ENCODE results near the gene XPOT.

GRCh38 chr12:64402181-64402580, 2.0 kb upstream of the XPOT start:
- TF ChIP-seq ZNF274 (IDR thresholded peaks at IDR 0.05; ENCODE audit: low read depth, low read length): no peak
- no peak for TF ChIP-seq SUZ12 (IDR thresholded peaks at IDR 0.05; ENCODE audit: extremely low read depth, insufficient read depth, insufficient read length)
